Caco-2 (cell line): Measurements from ENCODE around the gene PLIN4. TPM values are rescaled to one million over a fixed set of nuclear protein-coding genes. Genes with fewer than 3 reads are reported as not detected.
A peak's percentile ranks its signal among the peaks of the same experiment; 100 is the strongest.

Experiments used
- BruUV-seq: library from RNA; stranded (reverse); fragments of 400-500 nt; replicated peaks from 2 replicates; lab custom pipeline; 2021; lab: Mats Ljungman, UMichigan
- CTCF ChIA-PET: fragments of 300-600 bp; sonication (Branson Sonifier 250); formaldehyde crosslinking; loops from one replicate; lab custom pipeline; 2022; ENCODE audit warnings: antibody characterized with exemption; lab: Charles Lee
- POLR2A ChIA-PET: fragments of 300-600 bp; sonication (Branson Sonifier 250); formaldehyde crosslinking; loops from one replicate; lab custom pipeline; 2022; ENCODE audit warnings: antibody characterized with exemption; lab: Charles Lee
- DNase-seq, 2 experiments: peaks; one replicate each; pipeline versions ENCODE4 v3.0.0 to v3.0.0-alpha.2; 2020 to 2022
- H3K27me3 ChIP-seq: replicated peaks from 2 replicates; pipeline ENCODE4 v1.6.0; 2011; ENCODE audit warnings: low read length; ENCODE audit not compliant: control insufficient read depth, insufficient read depth
- H3K36me3 ChIP-seq: 2 replicates; pipeline ENCODE4 v1.5.1; 2011; ENCODE audit warnings: low read length; ENCODE audit not compliant: control insufficient read depth, insufficient read depth
- H3K4me1 ChIP-seq: fragments of 250-450 bp; sonication (Bioruptor Pico); 2 replicates; pipeline ENCODE4 v1.5.1; 2020; ENCODE audit warnings: mild to moderate bottlenecking
- H3K4me3 ChIP-seq: 2 replicates; pipeline ENCODE4 v1.5.1; 2011; ENCODE audit warnings: low read depth, mild to moderate bottlenecking, control low read depth, low read length
- H3K9me3 ChIP-seq: fragments of 250-450 bp; sonication (Bioruptor Pico); 2 replicates; pipeline ENCODE4 v1.5.1; 2020; ENCODE audit warnings: mild to moderate bottlenecking, moderate library complexity
- H3K27ac Mint-ChIP-seq: one replicate; pipeline ENCODE4 v1.8.0; 2022; ENCODE audit warnings: mixed read lengths; ENCODE audit not compliant: unreplicated experiment
- H3K27me3 Mint-ChIP-seq: one replicate; pipeline ENCODE4 v1.8.0; 2022; ENCODE audit warnings: mixed read lengths; ENCODE audit not compliant: insufficient read depth, unreplicated experiment
- H3K36me3 Mint-ChIP-seq: one replicate; pipeline ENCODE4 v1.8.0; 2022; ENCODE audit warnings: mild to moderate bottlenecking, mixed read lengths; ENCODE audit not compliant: insufficient read depth, unreplicated experiment
- H3K4me1 Mint-ChIP-seq: one replicate; pipeline ENCODE4 v1.8.0; 2022; ENCODE audit warnings: low read depth, mixed read lengths; ENCODE audit not compliant: unreplicated experiment
- H3K4me3 Mint-ChIP-seq: one replicate; pipeline ENCODE4 v1.8.0; 2022; ENCODE audit warnings: mild to moderate bottlenecking, moderate library complexity, mixed read lengths; ENCODE audit not compliant: unreplicated experiment
- H3K9me3 Mint-ChIP-seq: one replicate; pipeline ENCODE4 v1.8.0; 2022; ENCODE audit warnings: mixed read lengths; ENCODE audit not compliant: unreplicated experiment
- CTCF ChIP-seq, 2 experiments: fragments of 200-600 bp in 1 of 2; IDR thresholded peaks; 1 replicate in 1 of 2; 2 replicates in 1 of 2; pipeline versions ENCODE4 v1.5.1 to v1.8.0; 2011 to 2022; ENCODE audit warnings: antibody characterized with exemption in 1 of 2, control low read depth in 1 of 2, inconsistent platforms in 1 of 2, low read depth in 1 of 2, low read length in 1 of 2, mild to moderate bottlenecking in 1 of 2, moderate library complexity in 1 of 2; ENCODE audit not compliant: insufficient read depth in 1 of 2, severe bottlenecking in 1 of 2, unreplicated experiment in 1 of 2
- intact Hi-C: fragments of 100-400 bp; cut with micrococcal nuclease; formaldehyde crosslinking; loops from one replicate; pipeline ENCODE4 v1.10.0; 2022; ENCODE audit not compliant: unreplicated experiment
- total RNA-seq: library from RNA; stranded (reverse); gene quantifications from 2 replicates; pipeline ENCODE4 v1.2.3, GENCODE V29; 2022

Gene PLIN4
- total RNA-seq, 1 experiment from 2014 or later: 0.09 TPM

GRCh38 chr19:4456843-4457653, 61.2 kb downstream of the PLIN4 start:
- Mint-ChIP-seq H3K27me3 (no peaks in the 10 kb centered on the region), H3K27ac (peak overlapping the region; percentile 70), H3K36me3 (peaks cover 20% of the 10 kb centered on the region), H3K9me3 (no peaks in the 10 kb centered on the region), H3K4me1 (peaks cover 10% of the 10 kb centered on the region), H3K4me3 (peak overlapping the region; percentile 85)
- POLR2A ChIA-PET: interaction anchor here (2.1 kb wide), 1 partner anchor 15 kb away, joined by 6 read pairs; the partner anchor contains the start of gene HDGFL2
- H3K4me1 ChIP-seq: 0 out of 2 replicates have a peak, but pooled peaks cover 4% of the 10 kb centered on the region
- H3K27me3 ChIP-seq: no peaks in the 10 kb centered on the region
- H3K9me3 ChIP-seq: no peaks in the 10 kb centered on the region
- H3K36me3 ChIP-seq: peaks cover 2% of the 10 kb centered on the region
- peak; percentile 54 to 61 for DNase-seq
- no peak for TF ChIP-seq CTCF (IDR thresholded peaks at IDR 0.05; ENCODE audit: insufficient read depth in 1 of 2, low read depth in 1 of 2, low read length in 1 of 2, severe bottlenecking in 1 of 2, unreplicated experiment in 1 of 2)
- intact Hi-C loops: loop anchor here (1.0 kb wide), 1 partner anchor 14 kb away; no protein-coding TSS in a partner anchor
- BruUV-seq: no TSS peak
- CTCF ChIA-PET: interaction anchor here (0.6 to 1.2 kb wide), 4 partner anchors 14 to 270 kb away, joined by 3 to 4 read pairs (median 4); partner anchors contain the start of gene HDGFL2
- peak overlapping the region; percentile 76 for H3K4me3 ChIP-seq

DNA sequence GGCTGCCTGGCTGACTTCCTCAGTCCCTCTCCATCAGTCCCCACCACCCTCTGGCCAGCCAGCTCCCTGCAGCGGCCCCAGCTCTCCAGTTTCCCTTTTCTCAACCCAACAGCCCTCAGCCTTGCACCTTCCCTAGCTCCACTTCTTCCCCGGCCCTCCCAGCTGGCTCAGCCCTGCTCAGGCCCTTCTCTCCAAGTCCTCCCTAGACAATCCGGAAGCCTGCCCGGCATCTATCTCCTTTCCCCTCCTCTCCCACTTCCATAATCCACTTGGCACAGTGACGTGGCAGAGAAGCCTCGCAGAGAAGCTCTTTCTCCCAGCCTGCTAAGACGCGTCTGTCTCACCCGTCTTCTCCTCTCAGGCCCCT, 61.8 kb downstream of the PLIN4 start:
- ChIA-PET POLR2A (interaction anchor here (2.1 kb wide), 1 partner anchor 15 kb away, joined by 6 read pairs; the partner anchor contains the start of gene HDGFL2), CTCF (interaction anchor here (0.6 to 1.2 kb wide), 4 partner anchors 15 to 270 kb away, joined by 3 to 4 read pairs (median 4); partner anchors contain the start of gene HDGFL2)
- H3K27me3 ChIP-seq: no peaks in the 10 kb centered on the region
- Mint-ChIP-seq H3K4me3 (peak overlapping the region; percentile 85), H3K36me3 (peaks cover 25% of the 10 kb centered on the region), H3K27ac (peak overlapping the region; percentile 70), H3K9me3 (no peaks in the 10 kb centered on the region), H3K27me3 (no peaks in the 10 kb centered on the region), H3K4me1 (peaks cover 10% of the 10 kb centered on the region)
- TF ChIP-seq CTCF (IDR thresholded peaks at IDR 0.05; ENCODE audit: insufficient read depth in 1 of 2, low read depth in 1 of 2, low read length in 1 of 2, severe bottlenecking in 1 of 2, unreplicated experiment in 1 of 2): no peak
- H3K4me3 ChIP-seq: peak overlapping the region; percentile 76
- DNase-seq: no peak
- no TSS peak for BruUV-seq
- intact Hi-C loops: no loop called here
- no peaks in the 10 kb centered on the region for H3K9me3 ChIP-seq
- H3K36me3 ChIP-seq: peaks cover 2% of the 10 kb centered on the region
- 0 out of 2 replicates have a peak, but pooled peaks cover 4% of the 10 kb centered on the region for H3K4me1 ChIP-seq

- H3K27me3 Mint-ChIP-seq: no peaks in the 10 kb centered on the region
- peak overlapping the region; percentile 76 for H3K4me3 ChIP-seq
- H3K4me3 Mint-ChIP-seq: peak overlapping the region; percentile 85
- POLR2A ChIA-PET: interaction anchor here (2.1 kb wide), 1 partner anchor 16 kb away, joined by 6 read pairs; the partner anchor contains the start of gene HDGFL2
- H3K36me3 Mint-ChIP-seq: peaks cover 31% of the 10 kb centered on the region
- no peak for TF ChIP-seq CTCF (IDR thresholded peaks at IDR 0.05; ENCODE audit: insufficient read depth in 1 of 2, low read depth in 1 of 2, low read length in 1 of 2, severe bottlenecking in 1 of 2, unreplicated experiment in 1 of 2)
- BruUV-seq: no TSS peak
- H3K9me3 Mint-ChIP-seq: no peaks in the 10 kb centered on the region
- H3K36me3 ChIP-seq: peaks cover 2% of the 10 kb centered on the region
- H3K4me1 Mint-ChIP-seq: peaks cover 10% of the 10 kb centered on the region
- H3K4me1 ChIP-seq: 0 out of 2 replicates have a peak, but pooled peaks cover 4% of the 10 kb centered on the region
- no peaks in the 10 kb centered on the region for H3K27me3 ChIP-seq
- CTCF ChIA-PET: interaction anchor here (0.7 to 1.2 kb wide), 3 partner anchors 16 to 269 kb away, joined by 3 to 4 read pairs (median 4); partner anchors contain the start of gene HDGFL2
- peak overlapping the region; percentile 70 for H3K27ac Mint-ChIP-seq
- intact Hi-C loops: no loop called here
- no peak for DNase-seq
- H3K9me3 ChIP-seq: no peaks in the 10 kb centered on the region
Measured at GRCh38 chr19:4455719-4456475, 62.4 kb downstream of the PLIN4 start.
